WERI-Rb-1 (cell line): ENCODE measurements around the gene IL36A.

ENCODE experiments used
- DNase-seq: peaks from one replicate; pipeline ENCODE4 v3.0.0-alpha.2; 2020
- H3K27ac ChIP-seq: fragments of 250-450 bp; sonication (Bioruptor Pico); 2 replicates; pipeline ENCODE4 v1.5.1; 2020; ENCODE audit warnings: mild to moderate bottlenecking, moderate library complexity
- H3K27me3 ChIP-seq: fragments of 250-450 bp; sonication (Bioruptor Pico); 2 replicates; pipeline ENCODE4 v1.5.1; 2021; ENCODE audit warnings: mild to moderate bottlenecking, low read depth, moderate library complexity; ENCODE audit not compliant: insufficient read depth, severe bottlenecking
- H3K36me3 ChIP-seq: fragments of 250-450 bp; sonication (Bioruptor Pico); 2 replicates; pipeline ENCODE4 v1.5.1; 2020; ENCODE audit warnings: mild to moderate bottlenecking, moderate library complexity
- H3K4me3 ChIP-seq: 2 replicates; pipeline ENCODE4 v1.5.1; 2011; ENCODE audit warnings: low read depth, mild to moderate bottlenecking, control low read depth, low read length
- H3K9me3 ChIP-seq: fragments of 250-450 bp; sonication (Bioruptor Pico); 2 replicates; pipeline ENCODE4 v1.5.1; 2021; ENCODE audit warnings: mild to moderate bottlenecking, moderate library complexity; ENCODE audit not compliant: severe bottlenecking
- CTCF ChIP-seq: IDR thresholded peaks from 2 replicates; pipeline ENCODE4 v1.5.1; 2011; ENCODE audit warnings: low read depth, mild to moderate bottlenecking, control low read depth, inconsistent platforms, low read length

IL36A gene

GRCh38 chr2:112962308-112963175, 42.7 kb upstream of the IL36A start:
- DNase-seq = no peak
- H3K36me3 ChIP-seq = no peaks in the 10 kb centered on the region
- H3K27ac ChIP-seq = no peak overlapping the region
- no peak for TF ChIP-seq CTCF
- H3K27me3 ChIP-seq = no peaks in the 10 kb centered on the region
- no peaks in the 10 kb centered on the region for H3K9me3 ChIP-seq
- no peak overlapping the region for H3K4me3 ChIP-seq

GRCh38 chr2:112967023-112967422, 38.2 kb upstream of the IL36A start:
- no peak for DNase-seq
- TF ChIP-seq CTCF = no peak
- H3K27me3 ChIP-seq = no peaks in the 10 kb centered on the region

GRCh38 chr2:112972423-112973086, 32.7 kb upstream of the IL36A start:
- Histone ChIP-seq H3K27me3 (no peaks in the 10 kb centered on the region), H3K27ac (no peak overlapping the region), H3K4me3 (no peak overlapping the region), H3K36me3 (no peaks in the 10 kb centered on the region), H3K9me3 (peaks cover 6% of the 10 kb centered on the region)
- TF ChIP-seq CTCF = no peak
- DNase-seq = no peak

More at GRCh38 chr2:112967023-112967422, 38.2 kb upstream of the IL36A start:
- H3K9me3 ChIP-seq = no peaks in the 10 kb centered on the region
- no peak overlapping the region for H3K4me3 ChIP-seq
- H3K36me3 ChIP-seq = no peaks in the 10 kb centered on the region
- H3K27ac ChIP-seq = no peak overlapping the region

GRCh38 chr2:112973156-112973555, 32.1 kb upstream of the IL36A start:
- no peak for DNase-seq
- Histone ChIP-seq H3K27me3 (no peaks in the 10 kb centered on the region), H3K4me3 (no peak overlapping the region), H3K36me3 (no peaks in the 10 kb centered on the region), H3K27ac (no peak overlapping the region), H3K9me3 (peaks cover 6% of the 10 kb centered on the region)
- TF ChIP-seq CTCF = no peak

- H3K9me3 ChIP-seq = peaks cover 6% of the 10 kb centered on the region
- no peak within 1 kb of the TSS for H3K4me3 ChIP-seq
- no peak within 1 kb of the TSS for H3K27ac ChIP-seq
- H3K36me3 ChIP-seq = no peaks in the 10 kb centered on the region
- H3K27me3 ChIP-seq = no peaks in the 10 kb centered on the region
- no peak for DNase-seq
- no peak for TF ChIP-seq CTCF
Observed at GRCh38 chr2:112977559-112978056, 27.7 kb upstream of the IL36A start, which contains the start of gene IL36G. TSS of gene IL36G (plus strand) at chr2:112978006. CDS start at chr2:112978639, 633 bp downstream.
